Activated naive CD4-positive, alpha-beta T cell treated with anti-CD3 and anti-CD28 coated beads for 36 hours (primary cell): Measurements from ENCODE around the gene MAP2K7. TPM values are rescaled to one million over a fixed set of nuclear protein-coding genes. Genes with fewer than 3 reads are reported as not detected.

Experiments
- CTCF ChIA-PET: fragments of 350-600 bp; sonication (Branson Sonifier 250); formaldehyde crosslinking; loops from one replicate; lab custom pipeline; 2021; ENCODE audit warnings: antibody characterized with exemption; lab: Charles Lee
- DNase-seq: peaks from one replicate; pipeline ENCODE4 v3.0.0-alpha.2; 2020
- H3K27ac Mint-ChIP-seq: one replicate; pipeline ENCODE4 v1.8.0; 2021; ENCODE audit warnings: mild to moderate bottlenecking, mixed read lengths
- H3K27me3 Mint-ChIP-seq: one replicate; pipeline ENCODE4 v1.8.0; 2021; ENCODE audit warnings: low read depth, mixed read lengths
- H3K36me3 Mint-ChIP-seq: one replicate; pipeline ENCODE4 v1.8.0; 2021; ENCODE audit warnings: low read depth, mixed read lengths
- H3K4me1 Mint-ChIP-seq: one replicate; pipeline ENCODE4 v1.8.0; 2021; ENCODE audit warnings: low read depth, mixed read lengths
- H3K4me3 Mint-ChIP-seq: one replicate; pipeline ENCODE4 v1.8.0; 2021; ENCODE audit warnings: mild to moderate bottlenecking, moderate library complexity, mixed read lengths
- H3K9me3 Mint-ChIP-seq: one replicate; pipeline ENCODE4 v1.8.0; 2021; ENCODE audit warnings: mixed read lengths
- intact Hi-C: fragments of 100-400 bp; cut with micrococcal nuclease; formaldehyde crosslinking; loops from one replicate; pipeline ENCODE4 v1.15.1; 2023
- total RNA-seq, 2 experiments: library from RNA; stranded (reverse); gene quantifications; one replicate each; pipeline ENCODE4 v1.2.3, GENCODE V29; 2021

Gene MAP2K7
- total RNA-seq, 2 experiments from 2014 or later, result 39.1 to 39.8 TPM

- Mint-ChIP-seq H3K27ac (peak overlapping the region; percentile 73), H3K4me3 (peak overlapping the region; percentile 81), H3K36me3 (no peaks in the 10 kb centered on the region), H3K4me1 (peaks cover 36% of the 10 kb centered on the region), H3K27me3 (peaks cover 17% of the 10 kb centered on the region), H3K9me3 (no peaks in the 10 kb centered on the region)
- CTCF ChIA-PET, result interaction anchor here (0.9 to 2.4 kb wide), 7 partner anchors 9 to 352 kb away, joined by 3 to 12 read pairs (median 4); partner anchors contain the start of genes TIMM44 and TRAPPC5
- intact Hi-C loops, result loop anchor here (1.0 to 2.0 kb wide), 7 partner anchors 17 to 401 kb away; partner anchors contain the start of genes MAP2K7, NDUFA7, RPS28 and TIMM44
- DNase-seq, result peak; percentile 100
Measured at GRCh38 chr19:7920519-7921301, 17.0 kb downstream of the MAP2K7 start.

GRCh38 chr19:7921302-7921966, 17.8 kb downstream of the MAP2K7 start:
- H3K4me3 Mint-ChIP-seq, result peak overlapping the region; percentile 81

GRCh38 chr19:7921967-7922835, 18.5 kb downstream of the MAP2K7 start:
- Mint-ChIP-seq H3K36me3 (peaks cover 1% of the 10 kb centered on the region), H3K27ac (no peak overlapping the region), H3K27me3 (peaks cover 11% of the 10 kb centered on the region), H3K4me1 (peaks cover 36% of the 10 kb centered on the region), H3K4me3 (no peak overlapping the region), H3K9me3 (no peaks in the 10 kb centered on the region)
- no peak for DNase-seq
- intact Hi-C loops, result loop anchor here (2.0 kb wide), 2 partner anchors 69 to 241 kb away; partner anchors contain the start of gene TRAPPC5
- CTCF ChIA-PET, result interaction anchor here (1.2 to 1.6 kb wide), 2 partner anchors 53 to 60 kb away, joined by 3 to 4 read pairs; no protein-coding TSS in a partner anchor

More at GRCh38 chr19:7921302-7921966, 17.8 kb downstream of the MAP2K7 start:
- CTCF ChIA-PET, result interaction anchor here (1.0 to 2.4 kb wide), 6 partner anchors 8 to 353 kb away, joined by 3 to 12 read pairs (median 4); partner anchors contain the start of gene TIMM44
- H3K4me1 Mint-ChIP-seq, result peaks cover 39% of the 10 kb centered on the region
- peak overlapping the region; percentile 73 for H3K27ac Mint-ChIP-seq
- intact Hi-C loops, result loop anchor here (2.0 kb wide), 2 partner anchors 69 to 241 kb away; partner anchors contain the start of gene TRAPPC5
- H3K27me3 Mint-ChIP-seq, result peaks cover 14% of the 10 kb centered on the region
- H3K36me3 Mint-ChIP-seq, result peaks cover under 1% of the 10 kb centered on the region
- no peak for DNase-seq
- no peaks in the 10 kb centered on the region for H3K9me3 Mint-ChIP-seq

- Mint-ChIP-seq H3K9me3 (no peaks in the 10 kb centered on the region), H3K36me3 (peaks cover 1% of the 10 kb centered on the region), H3K4me3 (no peak overlapping the region), H3K27ac (no peak overlapping the region), H3K4me1 (peaks cover 34% of the 10 kb centered on the region), H3K27me3 (peaks cover 10% of the 10 kb centered on the region)
- DNase-seq, result no peak
- CTCF ChIA-PET, result interaction anchor here (1.2 to 1.6 kb wide), 2 partner anchors 53 to 61 kb away, joined by 3 to 4 read pairs; no protein-coding TSS in a partner anchor
- intact Hi-C loops, result no loop called here
Measured at GRCh38 chr19:7922836-7923195, 19.1 kb downstream of the MAP2K7 start.

- H3K36me3 Mint-ChIP-seq, result peaks cover 1% of the 10 kb centered on the region
- intact Hi-C loops, result no loop called here
- DNase-seq, result no peak
- CTCF ChIA-PET, result interaction anchor here (0.6 to 1.6 kb wide), 3 partner anchors 15 to 62 kb away, joined by 3 to 4 read pairs (median 3); no protein-coding TSS in a partner anchor
- H3K4me3 Mint-ChIP-seq, result no peak overlapping the region
- no peak overlapping the region for H3K27ac Mint-ChIP-seq
- H3K9me3 Mint-ChIP-seq, result no peaks in the 10 kb centered on the region
- peaks cover 4% of the 10 kb centered on the region for H3K27me3 Mint-ChIP-seq
- peaks cover 33% of the 10 kb centered on the region for H3K4me1 Mint-ChIP-seq
Measured at GRCh38 chr19:7923295-7924191, 19.9 kb downstream of the MAP2K7 start.

- H3K9me3 Mint-ChIP-seq, result no peaks in the 10 kb centered on the region
- peaks cover 33% of the 10 kb centered on the region for H3K4me1 Mint-ChIP-seq
- peak overlapping the region; percentile 50 for H3K4me3 Mint-ChIP-seq
- H3K27me3 Mint-ChIP-seq, result peaks cover 3% of the 10 kb centered on the region
- intact Hi-C loops, result no loop called here
- no peak for DNase-seq
- peaks cover 1% of the 10 kb centered on the region for H3K36me3 Mint-ChIP-seq
- H3K27ac Mint-ChIP-seq, result no peak overlapping the region
- CTCF ChIA-PET, result interaction anchor here (0.6 kb wide), 1 partner anchor 14 kb away, joined by 3 read pairs; no protein-coding TSS in a partner anchor
Measured at GRCh38 chr19:7924241-7924640, 20.6 kb downstream of the MAP2K7 start.

GRCh38 chr19:7924651-7925170, 21.0 kb downstream of the MAP2K7 start:
- Mint-ChIP-seq H3K4me3 (no peak overlapping the region), H3K27me3 (peaks cover 2% of the 10 kb centered on the region), H3K9me3 (no peaks in the 10 kb centered on the region), H3K4me1 (peaks cover 28% of the 10 kb centered on the region), H3K27ac (no peak overlapping the region), H3K36me3 (peaks cover 1% of the 10 kb centered on the region)
- intact Hi-C loops, result loop anchor here (1.0 kb wide), 1 partner anchor 71 kb away; no protein-coding TSS in a partner anchor
- CTCF ChIA-PET, result no interaction called here
- no peak for DNase-seq

GRCh38 chr19:7925171-7925851, 21.6 kb downstream of the MAP2K7 start:
- H3K27ac Mint-ChIP-seq, result no peak overlapping the region

GRCh38 chr19:7926021-7926726, 22.5 kb downstream of the MAP2K7 start, which contains the start of gene CTXN1:
TSS of gene CTXN1 (minus strand) at chr19:7926135. CDS start at chr19:7925538, 597 bp downstream.
- CTCF ChIA-PET, result interaction anchor here (0.9 kb wide), 1 partner anchor 17 kb away, joined by 3 read pairs; the partner anchor contains the start of gene TIMM44
- no peaks in the 10 kb centered on the region for H3K27me3 Mint-ChIP-seq
- H3K27ac Mint-ChIP-seq, result no peak within 1 kb of the TSS
- peaks cover 6% of the 10 kb centered on the region for H3K36me3 Mint-ChIP-seq
- H3K4me1 Mint-ChIP-seq, result peaks cover 20% of the 10 kb centered on the region
- H3K4me3 Mint-ChIP-seq, result peak within 1 kb of the TSS; percentile 71
- DNase-seq, result peak; percentile 71
- intact Hi-C loops, result no loop called here
- H3K9me3 Mint-ChIP-seq, result no peaks in the 10 kb centered on the region

More at GRCh38 chr19:7925171-7925851, 21.6 kb downstream of the MAP2K7 start:
- Mint-ChIP-seq H3K4me3 (peak overlapping the region; percentile 71), H3K27me3 (no peaks in the 10 kb centered on the region), H3K9me3 (no peaks in the 10 kb centered on the region), H3K36me3 (peaks cover 1% of the 10 kb centered on the region), H3K4me1 (peaks cover 24% of the 10 kb centered on the region)
- CTCF ChIA-PET, result no interaction called here
- DNase-seq, result peak; percentile 76
- intact Hi-C loops, result loop anchor here (1.0 kb wide), 1 partner anchor 72 kb away; no protein-coding TSS in a partner anchor
